ENCODE results near the gene KCNQ5.

KCNQ5 gene

DNA sequence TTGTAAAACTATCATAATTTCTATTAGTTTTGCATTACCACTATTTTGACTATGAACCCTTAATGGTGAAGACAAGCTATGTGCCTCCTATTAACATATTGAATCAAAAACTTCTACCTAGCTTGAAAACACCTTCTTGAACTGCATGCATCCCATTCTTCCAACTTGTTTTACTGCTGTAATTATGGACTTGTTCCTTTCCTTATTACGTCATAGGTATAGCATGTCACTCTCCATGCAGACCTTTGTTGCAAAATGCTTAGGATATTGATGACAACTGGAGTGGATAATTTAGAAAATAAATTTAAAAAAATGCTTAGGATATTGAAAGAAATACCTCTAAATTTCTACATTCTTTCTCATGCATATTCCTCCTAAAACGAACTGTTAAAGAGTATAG, 219.3 kb downstream of the KCNQ5 start:
- TF ChIP-seq, protein P1, sequence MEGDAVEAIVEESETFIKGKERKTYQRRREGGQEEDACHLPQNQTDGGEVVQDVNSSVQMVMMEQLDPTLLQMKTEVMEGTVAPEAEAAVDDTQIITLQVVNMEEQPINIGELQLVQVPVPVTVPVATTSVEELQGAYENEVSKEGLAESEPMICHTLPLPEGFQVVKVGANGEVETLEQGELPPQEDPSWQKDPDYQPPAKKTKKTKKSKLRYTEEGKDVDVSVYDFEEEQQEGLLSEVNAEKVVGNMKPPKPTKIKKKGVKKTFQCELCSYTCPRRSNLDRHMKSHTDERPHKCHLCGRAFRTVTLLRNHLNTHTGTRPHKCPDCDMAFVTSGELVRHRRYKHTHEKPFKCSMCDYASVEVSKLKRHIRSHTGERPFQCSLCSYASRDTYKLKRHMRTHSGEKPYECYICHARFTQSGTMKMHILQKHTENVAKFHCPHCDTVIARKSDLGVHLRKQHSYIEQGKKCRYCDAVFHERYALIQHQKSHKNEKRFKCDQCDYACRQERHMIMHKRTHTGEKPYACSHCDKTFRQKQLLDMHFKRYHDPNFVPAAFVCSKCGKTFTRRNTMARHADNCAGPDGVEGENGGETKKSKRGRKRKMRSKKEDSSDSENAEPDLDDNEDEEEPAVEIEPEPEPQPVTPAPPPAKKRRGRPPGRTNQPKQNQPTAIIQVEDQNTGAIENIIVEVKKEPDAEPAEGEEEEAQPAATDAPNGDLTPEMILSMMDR (IDR thresholded peaks at IDR 0.05), result no peak
- no peak overlapping the region for H3K4me3 ChIP-seq
- no peaks in the 10 kb centered on the region for H3K36me3 ChIP-seq
- H3K4me1 ChIP-seq, result no peaks in the 10 kb centered on the region
- H3K9me3 ChIP-seq, result no peaks in the 10 kb centered on the region
- no peak overlapping the region for H3K27ac ChIP-seq
- no peaks in the 10 kb centered on the region for H3K27me3 ChIP-seq
- no peak for DNase-seq
- intact Hi-C loops (cut with DNase I; ENCODE audit: low total_unique reads), result no loop called here

DNA sequence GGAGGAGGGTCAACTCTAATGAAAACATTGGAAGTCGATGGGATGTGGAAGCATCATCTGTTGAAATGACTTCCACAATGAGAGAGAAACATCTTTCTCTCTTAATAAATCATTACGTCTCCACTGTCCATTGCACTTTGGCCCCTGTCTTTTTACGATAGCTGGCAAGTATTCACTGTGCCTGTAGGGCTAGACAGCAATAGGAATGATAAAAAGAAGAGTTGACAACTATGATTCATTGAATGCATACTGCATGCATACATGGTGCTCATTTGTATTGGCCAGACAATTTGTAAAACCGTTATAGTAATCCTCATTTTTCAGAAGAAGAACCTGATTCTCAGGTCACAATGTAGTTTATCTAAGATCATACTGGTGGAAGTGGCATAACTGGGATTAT, 220.3 kb downstream of the KCNQ5 start:
- H3K27ac ChIP-seq, result no peak overlapping the region
- H3K36me3 ChIP-seq, result no peaks in the 10 kb centered on the region
- no peak overlapping the region for H3K4me3 ChIP-seq
- no peaks in the 10 kb centered on the region for H3K27me3 ChIP-seq
- no peaks in the 10 kb centered on the region for H3K4me1 ChIP-seq
- H3K9me3 ChIP-seq, result no peaks in the 10 kb centered on the region
- DNase-seq, result no peak
- TF ChIP-seq, protein P1 (IDR thresholded peaks at IDR 0.05), result no peak
- intact Hi-C loops (cut with DNase I; ENCODE audit: low total_unique reads), result no loop called here

DNA sequence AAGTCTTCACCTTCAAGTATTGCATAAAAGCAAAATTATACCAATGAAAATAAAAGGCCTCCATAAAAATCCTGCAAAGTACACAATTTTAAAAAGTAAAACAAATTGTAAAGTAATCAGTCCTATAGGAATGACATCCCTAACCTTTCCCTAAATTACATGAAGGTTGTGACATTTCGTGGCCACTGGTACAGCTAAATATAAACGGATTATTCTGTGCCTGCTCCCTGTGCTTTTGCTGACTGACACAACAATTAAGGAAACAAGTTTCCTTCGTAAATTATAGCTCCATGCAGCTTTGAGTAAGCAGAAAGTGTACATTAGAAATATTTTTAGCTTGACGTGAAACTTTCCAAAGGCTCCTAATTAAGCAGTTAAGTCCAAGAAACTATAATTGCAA, 222.8 kb downstream of the KCNQ5 start:
- Histone ChIP-seq H3K36me3 (no peaks in the 10 kb centered on the region), H3K4me1 (no peaks in the 10 kb centered on the region), H3K27ac (no peak overlapping the region), H3K4me3 (no peak overlapping the region), H3K27me3 (no peaks in the 10 kb centered on the region), H3K9me3 (no peaks in the 10 kb centered on the region)
- intact Hi-C loops (cut with DNase I; ENCODE audit: low total_unique reads), result no loop called here
- DNase-seq, result no peak
- TF ChIP-seq, protein P1 (IDR thresholded peaks at IDR 0.05), result no peak

DNA sequence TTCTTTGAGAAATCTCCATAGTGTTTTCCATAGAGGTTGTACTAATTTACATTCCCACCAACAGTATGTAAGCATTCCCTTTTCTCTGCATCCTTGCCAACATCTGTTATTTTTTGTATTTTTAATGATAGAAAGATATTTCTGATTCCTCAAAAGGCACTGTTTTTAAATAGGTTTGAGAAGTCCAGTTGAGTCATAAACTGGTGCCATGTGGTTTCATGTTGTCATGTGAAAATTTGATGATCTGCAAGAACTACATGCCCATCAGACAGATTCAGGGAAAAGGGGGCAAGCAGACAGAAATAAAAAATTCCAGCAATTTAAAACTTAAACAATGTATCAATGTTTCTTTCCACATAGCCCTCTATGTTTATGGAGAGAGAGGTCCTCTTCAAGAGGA, 227.5 kb downstream of the KCNQ5 start:
- intact Hi-C loops (cut with DNase I; ENCODE audit: low total_unique reads), result no loop called here
- Histone ChIP-seq H3K27me3 (no peaks in the 10 kb centered on the region), H3K27ac (no peak overlapping the region), H3K4me1 (peaks cover 0 to 10% (median 0%) of the 10 kb centered on the region in 4 donors), H3K9me3 (no peaks in the 10 kb centered on the region), H3K36me3 (no peaks in the 10 kb centered on the region), H3K4me3 (no peak overlapping the region)
- TF ChIP-seq, protein P1 (IDR thresholded peaks at IDR 0.05), result no peak
- no peak for DNase-seq

DNA sequence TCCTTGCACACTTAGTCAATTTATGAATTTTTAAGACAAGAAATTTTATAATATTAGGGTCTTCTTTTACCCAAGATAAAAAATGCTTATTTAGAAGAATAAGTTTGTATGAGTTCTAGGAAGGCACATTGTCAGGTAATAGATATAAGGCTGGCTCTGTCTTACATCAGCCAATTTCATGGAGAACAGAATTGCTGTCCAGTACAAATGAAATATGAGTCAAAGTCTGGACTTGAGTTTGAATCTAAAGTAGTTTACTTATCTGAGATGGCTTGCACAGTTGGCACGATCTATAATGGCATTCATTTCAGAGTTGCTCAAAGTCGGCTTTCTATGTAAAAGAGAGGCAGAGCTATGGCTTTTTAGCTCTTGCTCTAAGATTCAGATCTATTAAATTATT, 228.2 kb downstream of the KCNQ5 start:
- Histone ChIP-seq H3K4me1 (peaks cover 0 to 10% (median 0%) of the 10 kb centered on the region in 4 donors), H3K9me3 (no peaks in the 10 kb centered on the region), H3K36me3 (no peaks in the 10 kb centered on the region), H3K27me3 (no peaks in the 10 kb centered on the region), H3K27ac (no peak overlapping the region), H3K4me3 (no peak overlapping the region)
- no peak for DNase-seq
- TF ChIP-seq, protein P1 (IDR thresholded peaks at IDR 0.05), result no peak
- intact Hi-C loops (cut with DNase I; ENCODE audit: low total_unique reads), result no loop called here

DNA sequence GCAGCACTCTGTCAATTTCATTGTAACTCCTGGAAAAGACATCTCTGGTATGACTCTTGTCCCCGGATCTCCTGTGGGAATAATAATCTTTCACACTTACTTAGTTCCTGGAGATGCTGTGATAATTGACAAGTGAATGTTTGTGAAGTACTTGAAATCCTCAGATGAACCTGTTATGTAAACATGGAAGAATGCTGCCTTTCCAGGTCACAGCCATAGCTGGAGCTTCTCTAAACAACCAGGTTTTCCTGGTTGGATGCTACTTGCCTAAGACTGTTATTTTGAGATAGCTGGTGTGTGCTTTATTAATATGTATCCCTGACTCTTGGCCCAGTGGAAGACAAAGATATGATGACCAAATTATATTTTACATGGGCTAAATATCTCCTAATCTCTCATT, 228.6 kb downstream of the KCNQ5 start:
- no peaks in the 10 kb centered on the region for H3K9me3 ChIP-seq
- intact Hi-C loops (cut with DNase I; ENCODE audit: low total_unique reads), result no loop called here

More for the DNA sequence above, 228.6 kb downstream of the KCNQ5 start:
- H3K4me3 ChIP-seq, result no peak overlapping the region
- TF ChIP-seq, protein P1 (IDR thresholded peaks at IDR 0.05), result no peak
- H3K4me1 ChIP-seq, result peaks cover 0 to 13% (median 0%) of the 10 kb centered on the region in 4 donors
- H3K27ac ChIP-seq, result no peak overlapping the region
- H3K27me3 ChIP-seq, result no peaks in the 10 kb centered on the region
- no peaks in the 10 kb centered on the region for H3K36me3 ChIP-seq
- no peak for DNase-seq
